ENCODE measurements around the gene RPS14. TPM values are rescaled to one million over a fixed set of nuclear protein-coding genes. Genes with fewer than 3 reads are reported as not detected.
A peak's percentile ranks its signal among the peaks of the same experiment; 100 is the strongest.

The RPS14 gene
- 1,375 and 2,774 TPM in 2 replicates for total RNA-seq

- DNase-seq (ENCODE audit: extremely low read depth, low read depth, low spot score), result peak; percentile 74
Observed at GRCh38 chr5:150449517-150450339, at the start of gene RPS14. Gene RPS14, minus strand, starts transcription at chr5:150449739. Its CDS starts 2,006 bp downstream, at chr5:150447733.

GRCh38 chr5:150498971-150499370 is 49.4 kb upstream of the RPS14 start:
- no peak for DNase-seq (ENCODE audit: extremely low read depth, low read depth, low spot score)

- no peak for DNase-seq (ENCODE audit: extremely low read depth, low read depth, low spot score)
Observed at GRCh38 chr5:150498501-150498900, 49.0 kb upstream of the RPS14 start.

GRCh38 chr5:150497989-150498317 is 48.4 kb upstream of the RPS14 start:
- no peak for DNase-seq (ENCODE audit: extremely low read depth, low read depth, low spot score)

GRCh38 chr5:150497274-150497988 is 47.9 kb upstream of the RPS14 start:
- no peak for DNase-seq (ENCODE audit: extremely low read depth, low read depth, low spot score)

- DNase-seq (ENCODE audit: extremely low read depth, low read depth, low spot score), result no peak
Observed at GRCh38 chr5:150496534-150496933, 47.0 kb upstream of the RPS14 start.

- DNase-seq (ENCODE audit: extremely low read depth, low read depth, low spot score), result no peak
Observed at GRCh38 chr5:150496098-150496497, 46.6 kb upstream of the RPS14 start.

GRCh38 chr5:150492621-150493020 is 43.1 kb upstream of the RPS14 start:
- DNase-seq (ENCODE audit: extremely low read depth, low read depth, low spot score), result no peak

- no peak for DNase-seq (ENCODE audit: extremely low read depth, low read depth, low spot score)
Observed at GRCh38 chr5:150491876-150492275, 42.3 kb upstream of the RPS14 start.

- no peak for DNase-seq (ENCODE audit: extremely low read depth, low read depth, low spot score)
Observed at GRCh38 chr5:150490754-150491153, 41.2 kb upstream of the RPS14 start.

- DNase-seq (ENCODE audit: extremely low read depth, low read depth, low spot score), result no peak
Observed at GRCh38 chr5:150490296-150490669, 40.7 kb upstream of the RPS14 start.

- DNase-seq (ENCODE audit: extremely low read depth, low read depth, low spot score), result no peak
Observed at GRCh38 chr5:150489360-150490295, 40.1 kb upstream of the RPS14 start.

GRCh38 chr5:150488519-150489359 is 39.2 kb upstream of the RPS14 start:
- DNase-seq (ENCODE audit: extremely low read depth, low read depth, low spot score), result no peak

- DNase-seq (ENCODE audit: extremely low read depth, low read depth, low spot score), result no peak
Observed at GRCh38 chr5:150487199-150488061, 37.9 kb upstream of the RPS14 start.

GRCh38 chr5:150486402-150487198 is 37.1 kb upstream of the RPS14 start:
- DNase-seq (ENCODE audit: extremely low read depth, low read depth, low spot score), result no peak

- no peak for DNase-seq (ENCODE audit: extremely low read depth, low read depth, low spot score)
Observed at GRCh38 chr5:150485693-150486401, 36.3 kb upstream of the RPS14 start.

GRCh38 chr5:150484964-150485692 is 35.6 kb upstream of the RPS14 start:
- DNase-seq (ENCODE audit: extremely low read depth, low read depth, low spot score), result no peak
